ENCODE results near the gene LBHD1. TPM values are rescaled to one million over a fixed set of nuclear protein-coding genes. Genes with fewer than 3 reads are reported as not detected.
A peak's percentile ranks its signal among the peaks of the same experiment; 100 is the strongest.
"Not testable (repeated sequence)": the region's sequence is repeated elsewhere in the genome, so short reads cannot be mapped to it uniquely, and the experiment has no call there.

LBHD1 gene
- total RNA-seq, 2 experiments from 2014 or later = 22.6 to 26.0 TPM

- DNase-seq = peak; percentile 97
- peak within 1 kb of the TSS; percentile 95 for H3K27ac Mint-ChIP-seq
- peak within 1 kb of the TSS; percentile 96 for H3K4me3 Mint-ChIP-seq
- H3K36me3 Mint-ChIP-seq = peaks cover 48% of the 10 kb centered on the region
- no peaks in the 10 kb centered on the region for H3K9me3 Mint-ChIP-seq
- peaks cover 29% of the 10 kb centered on the region for H3K4me1 Mint-ChIP-seq
- no peaks in the 10 kb centered on the region for H3K27me3 Mint-ChIP-seq
Measured at GRCh38 chr11:62621567-62622470, 50.2 kb downstream of the LBHD1 start, which contains the start of gene B3GAT3. Gene B3GAT3 (minus strand): TSS chr11:62621986. CDS start chr11:62621947, 39 bp downstream.

DNA sequence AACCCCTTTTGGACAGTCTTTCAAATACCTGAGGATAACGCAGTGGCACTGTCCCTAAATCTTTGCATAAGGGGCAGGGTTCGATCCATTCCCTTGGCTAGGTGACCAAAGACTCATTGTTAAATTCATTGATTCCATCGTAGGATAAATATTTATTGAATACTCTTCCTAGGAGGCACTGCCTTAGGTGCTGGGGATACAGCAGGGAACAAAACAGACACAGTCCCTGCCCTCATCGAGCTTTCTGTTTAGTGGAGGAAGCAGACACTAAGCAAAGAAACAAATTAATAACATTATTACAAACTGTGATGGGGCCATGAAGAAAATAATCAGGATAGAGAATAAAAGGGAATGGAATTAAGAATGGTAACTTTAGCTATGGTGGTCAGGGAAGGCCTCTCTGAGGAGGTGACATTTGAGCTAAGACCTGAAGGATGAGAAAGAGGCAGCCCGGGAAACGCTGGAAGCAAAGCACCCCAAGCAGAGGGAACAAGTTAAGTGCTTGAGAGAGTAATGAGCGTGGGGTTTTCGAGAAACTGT lies 51.0 kb downstream of the LBHD1 start:
- Mint-ChIP-seq H3K4me3 (peak overlapping the region; percentile 96), H3K27me3 (no peaks in the 10 kb centered on the region), H3K27ac (peak overlapping the region; percentile 93), H3K9me3 (no peaks in the 10 kb centered on the region), H3K36me3 (peaks cover 49% of the 10 kb centered on the region), H3K4me1 (peaks cover 31% of the 10 kb centered on the region)
- no peak for DNase-seq

- peaks cover 32% of the 10 kb centered on the region for H3K4me1 Mint-ChIP-seq
- H3K4me3 Mint-ChIP-seq, H3K9me3 Mint-ChIP-seq, H3K27me3 Mint-ChIP-seq, DNase-seq, H3K27ac Mint-ChIP-seq: not testable (repeated sequence)
- H3K36me3 Mint-ChIP-seq = peaks cover 38% of the 10 kb centered on the region
Measured at GRCh38 chr11:62616957-62617356, 55.1 kb downstream of the LBHD1 start.

DNA sequence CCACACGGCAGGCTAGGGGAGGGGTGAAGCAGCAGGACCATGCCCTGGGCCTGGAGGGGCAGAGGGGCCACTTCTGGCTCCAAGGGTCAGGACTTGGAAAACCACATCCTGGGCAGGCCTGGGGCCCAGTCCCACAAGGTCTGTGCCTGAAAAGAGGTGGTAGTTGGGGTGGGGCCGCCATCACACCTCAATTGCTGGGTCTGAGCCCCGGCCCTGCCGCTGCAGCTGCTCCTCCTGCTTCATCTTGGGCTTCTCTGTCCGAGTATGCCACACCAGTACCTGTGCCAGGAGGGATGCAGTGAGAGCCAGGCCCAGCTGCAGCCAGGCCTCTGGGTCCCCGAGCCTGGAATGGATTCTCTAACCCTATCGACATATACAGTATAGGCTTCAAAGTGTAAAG lies 56.5 kb downstream of the LBHD1 start:
- no peaks in the 10 kb centered on the region for H3K9me3 Mint-ChIP-seq
- peaks cover 32% of the 10 kb centered on the region for H3K4me1 Mint-ChIP-seq

GRCh38 chr11:62614275-62614674 lies 57.8 kb downstream of the LBHD1 start:
- H3K36me3 Mint-ChIP-seq = peaks cover 35% of the 10 kb centered on the region
- peak; percentile 43 for DNase-seq
- H3K27me3 Mint-ChIP-seq = no peaks in the 10 kb centered on the region
- peak overlapping the region; percentile 87 for H3K27ac Mint-ChIP-seq
- H3K4me3 Mint-ChIP-seq = peak overlapping the region; percentile 3
- no peaks in the 10 kb centered on the region for H3K9me3 Mint-ChIP-seq
- peaks cover 32% of the 10 kb centered on the region for H3K4me1 Mint-ChIP-seq

More for the DNA sequence above, 56.5 kb downstream of the LBHD1 start:
- Mint-ChIP-seq H3K27ac (no peak overlapping the region), H3K4me3 (no peak overlapping the region), H3K27me3 (no peaks in the 10 kb centered on the region), H3K36me3 (peaks cover 34% of the 10 kb centered on the region)
- DNase-seq = no peak

GRCh38 chr11:62613291-62613778 lies 58.7 kb downstream of the LBHD1 start:
- no peak for DNase-seq
- H3K36me3 Mint-ChIP-seq = peaks cover 35% of the 10 kb centered on the region
- no peaks in the 10 kb centered on the region for H3K9me3 Mint-ChIP-seq
- H3K27ac Mint-ChIP-seq = peak overlapping the region; percentile 87
- no peak overlapping the region for H3K4me3 Mint-ChIP-seq
- H3K4me1 Mint-ChIP-seq = peaks cover 36% of the 10 kb centered on the region
- H3K27me3 Mint-ChIP-seq = no peaks in the 10 kb centered on the region

Other genes starting within 250 kb of the LBHD1 start
- 10 to 100 TPM; 12.3 to 12.5 TPM for gene AHNAK, start 125.5 kb downstream of the LBHD1 start, total RNA-seq
- 1,000 to 10,000 TPM; 1,924 to 1,929 TPM for gene EEF1G, start 98.4 kb downstream of the LBHD1 start, total RNA-seq
- gene TUT1, start 80.7 kb downstream of the LBHD1 start, total RNA-seq = 10 to 100 TPM; 29.1 to 32.2 TPM
- 100 to 1,000 TPM; 196 to 200 TPM for gene MTA2, start 70.4 kb downstream of the LBHD1 start, total RNA-seq
- gene EML3, start 59.5 kb downstream of the LBHD1 start, total RNA-seq = 100 to 1,000 TPM; 112 to 121 TPM
- 1 to 10 TPM; 2.0 to 2.8 TPM for gene ROM1, start 59.0 kb downstream of the LBHD1 start, total RNA-seq
- 10 to 100 TPM; 63.0 to 68.7 TPM for gene B3GAT3, start 50.3 kb downstream of the LBHD1 start, total RNA-seq
- gene GANAB, start 25.7 kb downstream of the LBHD1 start, total RNA-seq = 100 to 1,000 TPM; 198 to 211 TPM
- gene INTS5, start 19.0 kb downstream of the LBHD1 start, total RNA-seq = 10 to 100 TPM; 41.2 TPM
- gene C11orf98, start 7.1 kb downstream of the LBHD1 start, total RNA-seq = 100 to 1,000 TPM; 147 to 159 TPM
- gene CSKMT, start 7.0 kb downstream of the LBHD1 start, total RNA-seq = 10 to 100 TPM; 28.7 to 39.7 TPM
- gene UQCC3, start 594 bp downstream of the LBHD1 start, total RNA-seq = 1 to 10 TPM; 5.0 to 5.7 TPM
- gene UBXN1, start 6.8 kb upstream of the LBHD1 start, total RNA-seq = 100 to 1,000 TPM; 123 to 124 TPM
- gene LRRN4CL, start 17.3 kb upstream of the LBHD1 start, total RNA-seq = under 1 TPM; 0.16 to 0.21 TPM
- gene BSCL2, start 35.2 kb upstream of the LBHD1 start, total RNA-seq = 10 to 100 TPM; 22.7 to 23.7 TPM
- gene GNG3, start 35.4 kb upstream of the LBHD1 start, total RNA-seq = not detected
- 10 to 100 TPM; 54.4 to 56.3 TPM for gene HNRNPUL2, start 55.2 kb upstream of the LBHD1 start, total RNA-seq
- 10 to 100 TPM; 29.3 to 33.4 TPM for gene TTC9C, start 56.2 kb upstream of the LBHD1 start, total RNA-seq
- gene ZBTB3, start 81.9 kb upstream of the LBHD1 start, total RNA-seq = 1 to 10 TPM; 4.8 to 6.3 TPM
- 100 to 1,000 TPM; 125 to 131 TPM for gene POLR2G, start 89.3 kb upstream of the LBHD1 start, total RNA-seq
- 10 to 100 TPM; 22.0 to 22.1 TPM for gene TAF6L, start 99.1 kb upstream of the LBHD1 start, total RNA-seq
- 10 to 100 TPM; 30.7 to 34.3 TPM for gene TMEM179B, start 115.1 kb upstream of the LBHD1 start, total RNA-seq
- 1 to 10 TPM; 9.4 to 10.0 TPM for gene TMEM223, start 119.7 kb upstream of the LBHD1 start, total RNA-seq
- gene NXF1, start 133.2 kb upstream of the LBHD1 start, total RNA-seq = 100 to 1,000 TPM; 107 to 111 TPM
- gene STX5, start 159.8 kb upstream of the LBHD1 start, total RNA-seq = 10 to 100 TPM; 19.5 to 20.4 TPM
- gene TEX54, start 160.6 kb upstream of the LBHD1 start, total RNA-seq = not detected
- 100 to 1,000 TPM; 139 to 141 TPM for gene WDR74, start 167.3 kb upstream of the LBHD1 start, total RNA-seq
- 100 to 1,000 TPM; 408 to 428 TPM for gene SLC3A2, start 208.6 kb upstream of the LBHD1 start, total RNA-seq
- gene CHRM1, start 249.1 kb upstream of the LBHD1 start, total RNA-seq = not detected

Data from activated naive CD8-positive, alpha-beta T cell treated with anti-CD3 and anti-CD28 coated beads for 36 hours (primary cell).